GM23338 (cell line): Measurements from ENCODE around the gene PDZD11.

ENCODE experiments used
- CREB1 ChIP-seq: fragments of 250-450 bp; sonication (Bioruptor Pico); IDR thresholded peaks from 2 replicates; pipeline ENCODE4 v1.5.0; 2020; ENCODE audit warnings: low read depth, mild to moderate bottlenecking, moderate library complexity
- EZH2 ChIP-seq: fragments of 200-600 bp; sonication (generic); IDR thresholded peaks from one replicate; pipeline ENCODE4 v1.8.0; 2017; ENCODE audit warnings: antibody characterized with exemption, mild to moderate bottlenecking, low read depth; ENCODE audit not compliant: unreplicated experiment
- JUNB ChIP-seq: IDR thresholded peaks from one replicate; pipeline ENCODE4 v1.6.1; 2016; ENCODE audit warnings: antibody characterized with exemption; ENCODE audit not compliant: unreplicated experiment
- STAT1 ChIP-seq: IDR thresholded peaks from one replicate; pipeline ENCODE4 v1.6.1; 2016; ENCODE audit warnings: antibody characterized with exemption; ENCODE audit not compliant: unreplicated experiment
- TF ChIP-seq, protein P1 (sequence below): IDR thresholded peaks from one replicate; pipeline ENCODE4 v1.6.1; 2018; ENCODE audit warnings: antibody characterized with exemption; ENCODE audit not compliant: unreplicated experiment
- TF ChIP-seq, protein P2 (sequence below), 2 experiments: fragments of 200-600 bp in 1 of 2; sonication (generic) in 1 of 2; conservative IDR thresholded peaks; 2 replicates each; pipeline versions ENCODE4 v1.5.1 to v1.6.1; 2016 to 2017; ENCODE audit warnings: antibody characterized with exemption in 2 of 2, low read depth in 2 of 2, mild to moderate bottlenecking in 2 of 2, moderate library complexity in 1 of 2

DNA sequence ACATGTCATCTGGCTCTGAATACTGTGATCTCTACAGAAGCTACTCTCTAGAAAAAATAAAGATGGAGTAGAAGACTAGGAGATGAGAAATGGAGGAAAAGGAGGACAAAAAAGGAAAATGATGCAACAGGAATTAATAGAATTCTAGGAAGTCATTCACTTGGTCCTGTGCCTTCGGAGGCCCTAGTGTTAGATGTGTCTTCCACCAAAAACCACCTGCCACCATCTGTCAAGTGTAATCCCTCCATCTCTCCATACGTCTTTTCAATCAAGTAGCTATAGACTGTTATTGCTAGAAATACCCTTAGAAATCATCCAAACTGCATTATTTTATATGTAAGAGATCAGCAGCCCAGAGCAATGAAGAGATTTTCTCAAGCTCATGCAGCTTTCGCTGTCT lies 10.6 kb downstream of the PDZD11 start:
- TF ChIP-seq STAT1, result no peak
- TF ChIP-seq, protein P1, sequence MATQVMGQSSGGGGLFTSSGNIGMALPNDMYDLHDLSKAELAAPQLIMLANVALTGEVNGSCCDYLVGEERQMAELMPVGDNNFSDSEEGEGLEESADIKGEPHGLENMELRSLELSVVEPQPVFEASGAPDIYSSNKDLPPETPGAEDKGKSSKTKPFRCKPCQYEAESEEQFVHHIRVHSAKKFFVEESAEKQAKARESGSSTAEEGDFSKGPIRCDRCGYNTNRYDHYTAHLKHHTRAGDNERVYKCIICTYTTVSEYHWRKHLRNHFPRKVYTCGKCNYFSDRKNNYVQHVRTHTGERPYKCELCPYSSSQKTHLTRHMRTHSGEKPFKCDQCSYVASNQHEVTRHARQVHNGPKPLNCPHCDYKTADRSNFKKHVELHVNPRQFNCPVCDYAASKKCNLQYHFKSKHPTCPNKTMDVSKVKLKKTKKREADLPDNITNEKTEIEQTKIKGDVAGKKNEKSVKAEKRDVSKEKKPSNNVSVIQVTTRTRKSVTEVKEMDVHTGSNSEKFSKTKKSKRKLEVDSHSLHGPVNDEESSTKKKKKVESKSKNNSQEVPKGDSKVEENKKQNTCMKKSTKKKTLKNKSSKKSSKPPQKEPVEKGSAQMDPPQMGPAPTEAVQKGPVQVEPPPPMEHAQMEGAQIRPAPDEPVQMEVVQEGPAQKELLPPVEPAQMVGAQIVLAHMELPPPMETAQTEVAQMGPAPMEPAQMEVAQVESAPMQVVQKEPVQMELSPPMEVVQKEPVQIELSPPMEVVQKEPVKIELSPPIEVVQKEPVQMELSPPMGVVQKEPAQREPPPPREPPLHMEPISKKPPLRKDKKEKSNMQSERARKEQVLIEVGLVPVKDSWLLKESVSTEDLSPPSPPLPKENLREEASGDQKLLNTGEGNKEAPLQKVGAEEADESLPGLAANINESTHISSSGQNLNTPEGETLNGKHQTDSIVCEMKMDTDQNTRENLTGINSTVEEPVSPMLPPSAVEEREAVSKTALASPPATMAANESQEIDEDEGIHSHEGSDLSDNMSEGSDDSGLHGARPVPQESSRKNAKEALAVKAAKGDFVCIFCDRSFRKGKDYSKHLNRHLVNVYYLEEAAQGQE, result no peak
- no peak for TF ChIP-seq EZH2
- TF ChIP-seq, protein P2, sequence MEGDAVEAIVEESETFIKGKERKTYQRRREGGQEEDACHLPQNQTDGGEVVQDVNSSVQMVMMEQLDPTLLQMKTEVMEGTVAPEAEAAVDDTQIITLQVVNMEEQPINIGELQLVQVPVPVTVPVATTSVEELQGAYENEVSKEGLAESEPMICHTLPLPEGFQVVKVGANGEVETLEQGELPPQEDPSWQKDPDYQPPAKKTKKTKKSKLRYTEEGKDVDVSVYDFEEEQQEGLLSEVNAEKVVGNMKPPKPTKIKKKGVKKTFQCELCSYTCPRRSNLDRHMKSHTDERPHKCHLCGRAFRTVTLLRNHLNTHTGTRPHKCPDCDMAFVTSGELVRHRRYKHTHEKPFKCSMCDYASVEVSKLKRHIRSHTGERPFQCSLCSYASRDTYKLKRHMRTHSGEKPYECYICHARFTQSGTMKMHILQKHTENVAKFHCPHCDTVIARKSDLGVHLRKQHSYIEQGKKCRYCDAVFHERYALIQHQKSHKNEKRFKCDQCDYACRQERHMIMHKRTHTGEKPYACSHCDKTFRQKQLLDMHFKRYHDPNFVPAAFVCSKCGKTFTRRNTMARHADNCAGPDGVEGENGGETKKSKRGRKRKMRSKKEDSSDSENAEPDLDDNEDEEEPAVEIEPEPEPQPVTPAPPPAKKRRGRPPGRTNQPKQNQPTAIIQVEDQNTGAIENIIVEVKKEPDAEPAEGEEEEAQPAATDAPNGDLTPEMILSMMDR (conservative IDR thresholded peaks at IDR 0.05; ENCODE audit: low read depth in 2 of 2), result no peak
- no peak for TF ChIP-seq CREB1
- TF ChIP-seq JUNB, result no peak
